Measurements from ENCODE around the gene CEMIP. TPM values are rescaled to one million over a fixed set of nuclear protein-coding genes. Genes with fewer than 3 reads are reported as not detected.

CEMIP gene
- total and polyA plus RNA-seq, 10 of the 15 experiments (the other 5 are each of a cell fraction or from before 2014, with no cell fraction given): 0.01 to 0.44 (median 0.16) TPM; not detected in 6

GRCh38 chr15:80986487-80986886 lies 207.3 kb downstream of the CEMIP start:
- no peak for ATAC-seq
- intact Hi-C loops (cut with micrococcal nuclease; ENCODE audit: unreplicated experiment): no loop called here
- H3K4me2 ChIP-seq (ENCODE audit: control insufficient read depth, insufficient read depth): peak overlapping the region; percentile 66; the same call in 1 of the 2 replicates
- H4K20me1 ChIP-seq (ENCODE audit: control insufficient read depth, insufficient read depth): no peaks in the 10 kb centered on the region
- H3K4me1 ChIP-seq (ENCODE audit: control insufficient read depth, insufficient read depth, low read length): peaks cover 5% of the 10 kb centered on the region
- no peak overlapping the region for H3K9ac ChIP-seq (ENCODE audit: control insufficient read depth, insufficient read depth, low read length)
- in situ Hi-C loops (cut with MboI): no loop called here
- TF ChIP-seq EZH2 (IDR thresholded peaks at IDR 0.05; ENCODE audit: borderline replicate concordance, control insufficient read depth, low read depth, low read length) (no peak), IRF3 (IDR thresholded peaks at IDR 0.05) (no peak), ETV6 (conservative IDR thresholded peaks at IDR 0.05 in 1 of 2, IDR thresholded peaks at IDR 0.05 in 1 of 2; ENCODE audit: borderline replicate concordance in 1 of 2, low read depth in 1 of 2) (no peak)
- peaks cover 65% of the 10 kb centered on the region for H3K79me2 ChIP-seq (ENCODE audit: control insufficient read depth, insufficient read depth, low read length)
- ChIA-PET POLR2A (interaction anchor here (0.6 to 1.7 kb wide), 3 partner anchors 12 to 14 kb away, joined by 3 to 5 read pairs (median 4); partner anchors contain the start of gene TLNRD1), CTCF (interaction anchor here (0.6 to 4.7 kb wide), 5 partner anchors 12 to 280 kb away, joined by 3 to 27 read pairs (median 4); no protein-coding TSS in a partner anchor), SMC1A (ENCODE audit: uncharacterized antibody, unreplicated experiment) (interaction anchor here (0.6 to 3.0 kb wide), 4 partner anchors 16 to 279 kb away, joined by 3 to 11 read pairs (median 4); no protein-coding TSS in a partner anchor), RAD21 (ENCODE audit: unreplicated experiment) (interaction anchor here (0.9 to 2.4 kb wide), 2 partner anchors 9 to 280 kb away, joined by 3 to 14 read pairs; no protein-coding TSS in a partner anchor)
- no peak overlapping the region for H3K27ac ChIP-seq (ENCODE audit: control insufficient read depth, insufficient read depth)
- peaks cover 0 to 7% of the 10 kb centered on the region in 2 experiments; a peak in 2 of 4 replicates for H3K36me3 ChIP-seq (ENCODE audit: control insufficient read depth in 2 of 2, insufficient read depth in 2 of 2, low read length in 1 of 2)
- no peaks in the 10 kb centered on the region for H3K9me3 ChIP-seq (replicated peaks; ENCODE audit: control insufficient read depth, insufficient read depth, low read length)
- 100% methylated on average over 1 of the region's 1 CpG for WGBS (ENCODE audit: insufficient coverage, insufficient replicate concordance, low lambda C conversion rate, missing lambda C conversion rate)
- FAIRE-seq: no peak
- BruUV-seq (replicated peaks): no TSS peak
- H2AFZ ChIP-seq (ENCODE audit: control insufficient read depth, low read depth, low read length): no peak overlapping the region
- DNase-seq (ENCODE audit: low read depth, low spot score): no peak
- 0 out of 2 replicates have a peak overlapping the region, but pooled peaks have one; percentile 21 for H3K4me3 ChIP-seq
- H3K27me3 ChIP-seq (replicated peaks in 1 of 2; ENCODE audit: control insufficient read depth in 2 of 2, insufficient read depth in 2 of 2, low read length in 1 of 2): no peaks in the 10 kb centered on the region

All from GM12878 (cell line).